ENCODE data around the gene ANKH. TPM values are rescaled to one million over a fixed set of nuclear protein-coding genes. Genes with fewer than 3 reads are reported as not detected.

The ANKH gene
- total RNA-seq, 2 donors from 2014 or later: 177 to 205 TPM

GRCh38 chr5:14896131-14896530 is 24.6 kb upstream of the ANKH start:
- ATAC-seq (ENCODE audit: insufficient number of reproducible peaks, low FRiP score, low read depth) (no peak), DNase-seq (ENCODE audit: low spot score) (no peak)
- no peak overlapping the region for H3K4me3 ChIP-seq
- H3K9me3 ChIP-seq: no peaks in the 10 kb centered on the region
- H3K4me1 ChIP-seq (ENCODE audit: control insufficient read depth in 1 of 2, low read depth in 2 of 2): peaks cover 0 to 7% of the 10 kb centered on the region in 2 donors
- no peaks in the 10 kb centered on the region for H3K36me3 ChIP-seq
- H3K27me3 ChIP-seq (replicated peaks; ENCODE audit: insufficient read depth): no peaks in the 10 kb centered on the region
- TF ChIP-seq CTCF (IDR thresholded peaks at IDR 0.05): no peak
- no peak overlapping the region for H3K27ac ChIP-seq

GRCh38 chr5:14895301-14895700 is 23.7 kb upstream of the ANKH start:
- no peak for ATAC-seq (ENCODE audit: insufficient number of reproducible peaks, low FRiP score, low read depth)

GRCh38 chr5:14894748-14895147 is 23.2 kb upstream of the ANKH start:
- H3K9me3 ChIP-seq: no peaks in the 10 kb centered on the region
- H3K27ac ChIP-seq: no peak overlapping the region
- no peak overlapping the region for H3K4me3 ChIP-seq
- no peaks in the 10 kb centered on the region for H3K36me3 ChIP-seq
- ATAC-seq (ENCODE audit: insufficient number of reproducible peaks, low FRiP score, low read depth) (no peak), DNase-seq (ENCODE audit: low spot score) (no peak)
- no peak for TF ChIP-seq CTCF (IDR thresholded peaks at IDR 0.05)
- H3K4me1 ChIP-seq (ENCODE audit: control insufficient read depth in 1 of 2, low read depth in 2 of 2): no peaks in the 10 kb centered on the region
- H3K27me3 ChIP-seq (replicated peaks; ENCODE audit: insufficient read depth): no peaks in the 10 kb centered on the region

More at GRCh38 chr5:14895301-14895700, 23.7 kb upstream of the ANKH start:
- H3K27ac ChIP-seq: no peak overlapping the region
- no peak overlapping the region for H3K4me3 ChIP-seq
- H3K36me3 ChIP-seq: no peaks in the 10 kb centered on the region
- H3K9me3 ChIP-seq: no peaks in the 10 kb centered on the region
- TF ChIP-seq CTCF (IDR thresholded peaks at IDR 0.05): no peak
- no peaks in the 10 kb centered on the region for H3K4me1 ChIP-seq (ENCODE audit: control insufficient read depth in 1 of 2, low read depth in 2 of 2)
- H3K27me3 ChIP-seq (replicated peaks; ENCODE audit: insufficient read depth): no peaks in the 10 kb centered on the region
- no peak for DNase-seq (ENCODE audit: low spot score)

GRCh38 chr5:14893381-14893780 is 21.8 kb upstream of the ANKH start:
- Histone ChIP-seq H3K4me1 (ENCODE audit: control insufficient read depth in 1 of 2, low read depth in 2 of 2) (no peaks in the 10 kb centered on the region), H3K27me3 (replicated peaks; ENCODE audit: insufficient read depth) (no peaks in the 10 kb centered on the region), H3K36me3 (no peaks in the 10 kb centered on the region), H3K27ac (no peak overlapping the region), H3K4me3 (no peak overlapping the region), H3K9me3 (no peaks in the 10 kb centered on the region)
- no peak for DNase-seq (ENCODE audit: low spot score)
- TF ChIP-seq CTCF (IDR thresholded peaks at IDR 0.05): no peak
- ATAC-seq (ENCODE audit: insufficient number of reproducible peaks, low FRiP score, low read depth): no peak

GRCh38 chr5:14890846-14891245 is 19.3 kb upstream of the ANKH start:
- Histone ChIP-seq H3K4me3 (no peak overlapping the region), H3K27me3 (replicated peaks; ENCODE audit: insufficient read depth) (no peaks in the 10 kb centered on the region), H3K36me3 (no peaks in the 10 kb centered on the region), H3K27ac (no peak overlapping the region), H3K9me3 (no peaks in the 10 kb centered on the region), H3K4me1 (ENCODE audit: control insufficient read depth in 1 of 2, low read depth in 2 of 2) (no peaks in the 10 kb centered on the region)
- DNase-seq (ENCODE audit: low spot score): no peak
- TF ChIP-seq CTCF (IDR thresholded peaks at IDR 0.05): no peak
- ATAC-seq (ENCODE audit: insufficient number of reproducible peaks, low FRiP score, low read depth): no peak
